ENCODE data around the gene TLE4. TPM values are rescaled to one million over a fixed set of nuclear protein-coding genes. Genes with fewer than 3 reads are reported as not detected.
"Not testable (repeated sequence)": the region's sequence is repeated elsewhere in the genome, so short reads cannot be mapped to it uniquely, and the experiment has no call there.

TLE4 gene
- total RNA-seq, 1 experiment from 2014 or later = 16.1 TPM

- no peak for DNase-seq (ENCODE audit: low spot score)
These were observed 61.8 kb downstream of the TLE4 start for GRCh38 chr9:79633558-79633957.

DNA sequence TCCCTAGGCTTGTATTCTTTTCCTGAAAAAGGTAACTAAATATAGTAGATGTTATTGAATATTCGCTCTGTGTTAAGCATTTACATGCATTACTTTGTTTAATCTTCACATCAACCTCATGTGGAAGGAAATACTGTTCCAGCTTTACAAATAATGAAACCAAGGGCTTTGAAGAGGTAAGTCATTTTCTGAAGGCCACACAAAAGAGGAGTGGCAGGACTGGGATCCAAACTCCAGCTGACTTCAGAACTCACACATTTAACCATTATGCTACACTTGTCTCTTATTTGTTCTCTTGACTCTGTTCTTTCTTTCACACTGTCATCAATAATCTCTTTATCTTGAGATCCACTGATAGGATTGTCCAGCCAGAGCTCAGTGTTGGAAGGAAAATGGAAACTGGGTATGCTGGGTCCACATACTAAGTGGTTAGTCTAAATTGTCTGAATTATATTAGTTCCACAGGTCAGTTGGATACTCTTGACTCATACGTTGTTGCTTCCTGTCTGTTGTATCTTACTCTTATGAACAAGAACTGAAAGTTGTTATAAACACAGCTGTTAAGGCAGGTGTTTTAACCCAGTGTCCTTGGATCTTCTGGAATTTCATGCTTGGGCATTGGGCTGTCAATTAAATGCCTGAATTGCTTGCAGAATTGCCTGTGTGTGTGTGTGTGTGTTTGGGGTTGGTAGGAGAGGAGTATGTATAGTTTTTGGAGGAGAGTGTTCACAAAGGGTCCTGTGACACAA, 65.6 kb downstream of the TLE4 start:
- DNase-seq (ENCODE audit: low spot score) = no peak

DNA sequence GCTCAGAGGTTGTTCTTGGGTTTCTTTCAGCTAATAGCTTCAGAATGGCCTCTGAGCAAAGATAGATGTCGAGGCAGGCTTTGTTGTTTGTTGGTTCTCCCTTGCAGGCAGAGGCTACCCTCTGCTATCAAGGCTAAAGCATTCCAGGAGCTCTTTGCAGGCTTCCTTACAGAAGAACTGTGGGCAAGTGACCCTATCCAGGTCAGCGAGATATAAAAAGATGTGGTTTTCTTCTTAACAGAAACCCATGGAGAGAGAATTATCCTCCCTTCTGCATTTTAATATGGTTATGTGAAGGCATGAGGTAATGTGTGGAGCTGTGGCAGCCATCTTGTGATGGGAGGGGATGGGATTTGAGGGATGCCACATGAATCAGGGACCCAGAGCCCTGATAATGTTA, 67.0 kb downstream of the TLE4 start:
- no peak for DNase-seq (ENCODE audit: low spot score)

DNA sequence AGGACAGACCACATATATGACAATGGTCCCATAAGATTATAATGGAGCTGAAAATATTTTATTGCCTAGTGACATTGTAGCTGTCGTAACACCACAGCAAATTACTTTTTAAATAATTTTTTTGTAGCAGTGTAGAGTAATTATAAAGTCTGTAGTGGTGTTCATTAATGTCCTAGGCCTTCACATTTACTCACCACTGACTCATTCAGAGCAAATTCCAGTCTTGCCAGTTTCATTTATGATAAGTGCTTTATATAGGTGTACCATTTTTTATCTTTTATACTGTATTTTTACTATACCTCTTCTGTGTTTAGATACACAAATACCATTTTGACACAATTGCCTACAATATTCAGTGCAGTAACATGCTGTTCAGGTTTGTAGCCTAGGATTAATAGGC, 67.6 kb downstream of the TLE4 start:
- no peak for DNase-seq (ENCODE audit: low spot score)

DNA sequence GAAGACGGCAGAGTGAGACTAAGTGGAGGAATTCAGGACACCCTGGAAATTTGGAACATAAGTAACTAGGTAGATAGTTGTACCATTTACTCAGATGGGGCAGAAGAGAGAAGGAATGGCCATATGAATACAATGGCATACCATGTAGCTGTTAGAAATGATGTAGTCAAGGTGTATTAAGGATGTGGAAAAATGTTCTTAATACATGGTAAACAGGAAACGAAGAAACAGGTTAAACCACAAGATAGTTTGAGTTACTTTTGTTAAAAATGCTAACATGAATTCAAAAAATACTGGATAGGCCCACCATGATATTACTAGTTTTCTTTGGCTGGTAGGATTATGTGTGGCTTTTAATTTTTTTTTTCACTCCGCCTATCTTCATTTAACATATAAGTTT, 68.3 kb downstream of the TLE4 start:
- not testable (repeated sequence) for DNase-seq (ENCODE audit: low spot score)

DNA sequence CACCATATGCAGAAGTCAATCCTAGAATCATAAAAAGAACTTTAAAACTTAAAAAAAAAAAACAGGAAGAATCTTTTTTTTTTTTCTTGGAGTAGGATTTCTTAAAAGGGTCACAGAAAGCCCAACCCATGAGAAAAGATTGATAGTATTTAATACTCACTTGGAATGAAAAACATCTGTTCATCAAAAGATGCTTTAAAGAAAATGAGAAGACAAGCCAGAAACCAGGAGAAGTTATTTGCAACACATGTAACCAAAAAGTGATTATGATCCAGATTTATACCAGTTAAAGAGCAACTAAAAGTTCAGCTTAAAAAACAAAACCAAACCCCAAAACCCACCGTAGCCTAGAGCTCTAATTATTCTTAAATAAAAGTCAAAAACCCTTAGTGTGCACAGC, 69.3 kb downstream of the TLE4 start:
- no peak for DNase-seq (ENCODE audit: low spot score)

DNA sequence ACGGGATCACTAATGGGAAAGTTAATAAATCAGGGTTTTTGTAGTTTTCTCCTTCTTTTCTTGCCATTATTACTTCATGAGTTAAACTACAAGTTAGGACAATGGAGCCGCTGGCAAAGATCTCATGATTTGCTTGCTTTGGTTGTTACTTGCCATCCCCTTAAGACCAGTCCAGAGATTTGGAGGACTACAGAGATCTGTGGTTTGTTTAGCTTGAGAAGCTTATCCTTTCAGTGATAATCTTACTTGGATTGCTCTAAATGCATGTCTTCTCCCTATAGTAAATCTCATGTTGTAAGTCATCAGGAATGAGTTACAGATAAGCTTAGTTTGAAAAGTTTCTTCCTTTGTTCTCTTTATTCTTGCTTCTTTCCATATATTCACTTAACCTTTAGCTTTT, 70.9 kb downstream of the TLE4 start:
- DNase-seq (ENCODE audit: low spot score) = no peak

DNA sequence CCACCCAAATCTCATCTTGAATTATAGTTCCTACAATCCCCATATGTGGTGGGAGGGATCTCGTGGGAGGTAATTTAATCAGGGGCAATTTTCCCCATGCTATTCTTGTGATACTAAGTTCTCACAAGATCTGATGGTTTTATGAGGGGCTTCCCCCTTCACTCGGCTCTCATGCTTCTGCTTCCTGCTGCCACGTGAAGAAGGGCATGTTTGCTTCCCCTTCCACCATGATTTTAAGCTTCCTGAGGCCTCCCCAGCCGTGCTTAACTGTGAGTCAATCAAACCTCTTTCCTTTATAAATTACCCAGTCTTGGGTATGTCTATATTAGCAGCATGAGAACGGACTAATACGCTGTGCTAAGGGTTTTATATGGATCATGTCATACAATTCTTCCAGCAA, 72.3 kb downstream of the TLE4 start:
- DNase-seq (ENCODE audit: low spot score) = no peak

DNA sequence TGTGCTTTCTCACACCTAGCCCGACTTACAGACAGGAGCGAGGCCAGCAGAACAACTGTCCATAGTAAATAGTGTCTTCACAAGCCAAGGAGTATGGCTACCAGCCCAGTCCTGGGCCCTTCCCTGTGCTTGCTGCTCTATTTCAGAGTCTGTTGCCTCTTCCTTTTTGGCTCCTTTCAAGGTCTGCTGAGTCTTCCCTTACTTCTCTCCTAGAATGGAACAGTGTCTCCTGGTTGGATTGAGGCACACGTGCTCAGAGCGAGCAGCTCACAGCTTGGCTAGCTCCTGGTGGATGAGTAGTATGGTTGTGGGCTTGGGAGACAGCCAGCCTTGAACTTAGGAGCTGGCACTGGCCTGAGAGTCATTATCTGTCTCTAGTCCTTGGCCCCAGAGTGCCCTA, 72.8 kb downstream of the TLE4 start:
- DNase-seq (ENCODE audit: low spot score) = no peak

GRCh38 chr9:79645110-79645509, 73.3 kb downstream of the TLE4 start:
- no peak for DNase-seq (ENCODE audit: low spot score)

GRCh38 chr9:79646096-79646495, 74.3 kb downstream of the TLE4 start:
- no peak for DNase-seq (ENCODE audit: low spot score)

- no peak for DNase-seq (ENCODE audit: low spot score)
These were observed 79.6 kb downstream of the TLE4 start for GRCh38 chr9:79651251-79651795.

GRCh38 chr9:79652598-79652997, 80.8 kb downstream of the TLE4 start:
- DNase-seq (ENCODE audit: low spot score) = no peak

- not testable (repeated sequence) for DNase-seq (ENCODE audit: low spot score)
These were observed 83.0 kb downstream of the TLE4 start for GRCh38 chr9:79654591-79655382.

- no peak for DNase-seq (ENCODE audit: low spot score)
These were observed 83.8 kb downstream of the TLE4 start for GRCh38 chr9:79655551-79655950.

DNA sequence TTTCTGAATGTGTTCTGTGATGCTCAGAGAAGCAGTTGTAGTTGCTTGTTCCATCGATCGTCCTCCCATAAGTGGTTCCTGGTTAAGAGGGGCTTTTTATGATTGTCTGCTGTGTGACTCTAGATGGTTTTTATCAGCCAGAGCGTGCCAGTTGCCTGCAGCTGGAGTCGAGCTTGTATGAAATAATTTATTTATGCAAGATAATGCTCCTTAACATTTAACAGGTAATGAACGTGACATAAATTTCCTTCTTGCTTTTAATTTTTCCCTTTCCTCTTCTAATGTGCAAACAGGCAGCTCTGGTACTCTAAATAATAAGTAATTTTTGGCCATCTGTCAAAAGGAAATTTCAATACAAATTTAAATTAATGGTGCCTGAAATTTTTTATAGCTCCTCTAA, 84.4 kb downstream of the TLE4 start:
- DNase-seq (ENCODE audit: low spot score) = no peak

- DNase-seq (ENCODE audit: low spot score) = no peak
These were observed 86.1 kb downstream of the TLE4 start for GRCh38 chr9:79657891-79658290.

GRCh38 chr9:79658926-79659325, 87.2 kb downstream of the TLE4 start:
- no peak for DNase-seq (ENCODE audit: low spot score)

GRCh38 chr9:79660615-79661014, 88.8 kb downstream of the TLE4 start:
- no peak for DNase-seq (ENCODE audit: low spot score)

DNA sequence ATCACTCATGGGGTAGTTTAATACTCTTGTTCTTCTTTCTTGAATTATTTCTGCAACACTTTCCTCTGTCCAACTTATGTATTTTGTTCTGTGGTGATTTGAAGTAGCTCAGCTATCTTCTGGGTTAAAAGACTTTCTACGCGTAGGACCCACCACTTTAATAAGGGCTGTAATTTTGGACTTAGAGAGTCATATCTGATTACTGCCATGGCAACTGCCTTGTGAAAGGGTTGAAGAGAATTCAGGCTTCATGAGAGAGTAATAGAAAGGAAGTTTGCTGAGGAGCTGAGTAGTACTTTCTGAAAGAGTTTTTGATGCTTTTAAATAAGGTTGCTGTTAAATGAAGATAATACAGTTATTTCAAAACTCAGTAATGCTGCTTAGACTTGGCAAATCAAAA, 89.5 kb downstream of the TLE4 start:
- DNase-seq (ENCODE audit: low spot score) = no peak

DNA sequence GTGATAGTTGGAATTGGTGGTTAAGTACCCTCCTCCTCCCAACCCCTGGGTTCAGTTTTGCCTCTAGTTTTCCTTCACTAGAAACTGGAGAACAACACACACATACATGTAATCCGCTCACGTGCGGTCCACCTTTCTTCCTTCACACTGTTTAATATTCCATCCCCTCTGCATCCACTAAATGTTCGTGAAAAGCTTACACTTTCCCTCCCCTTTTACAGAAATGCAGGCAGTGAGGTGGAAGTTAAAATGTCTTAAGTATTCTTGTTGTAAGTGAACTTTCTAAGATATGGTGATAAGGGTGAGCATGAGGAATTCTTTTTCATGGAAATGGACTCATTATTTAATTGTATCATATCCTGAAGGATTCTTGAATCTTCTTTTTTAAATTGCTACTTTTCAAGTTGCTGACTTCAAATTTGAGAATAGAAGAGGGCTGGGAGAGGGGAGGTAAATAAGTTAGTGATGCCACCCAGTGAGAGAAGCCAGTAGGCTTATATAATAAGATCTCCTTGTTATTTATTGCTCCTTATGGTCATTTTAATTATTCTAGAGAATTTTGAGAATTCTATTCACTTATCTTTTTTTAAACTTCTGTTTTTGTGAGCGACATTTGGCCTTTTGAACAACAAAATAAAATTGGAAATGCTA, 90.2 kb downstream of the TLE4 start:
- no peak for DNase-seq (ENCODE audit: low spot score)

GRCh38 chr9:79662537-79662956, 90.8 kb downstream of the TLE4 start:
- no peak for DNase-seq (ENCODE audit: low spot score)
